IPS DF 4.7 (cell line): ENCODE measurements around the gene CDR2L.

ENCODE experiments used
- DNase-seq: peaks from one replicate; pipeline ENCODE4 v3.0.0-alpha.2; 2013; ENCODE audit warnings: low spot score; ENCODE audit errors: extremely low read depth

Gene CDR2L

GRCh38 chr17:74987418-74987908 is at the start of gene CDR2L:
Gene CDR2L (plus strand): TSS chr17:74987632. CDS start chr17:74988044, 412 bp downstream.
- no peak for DNase-seq

GRCh38 chr17:74938194-74938950 is 49.1 kb upstream of the CDR2L start:
- DNase-seq: no peak

DNA sequence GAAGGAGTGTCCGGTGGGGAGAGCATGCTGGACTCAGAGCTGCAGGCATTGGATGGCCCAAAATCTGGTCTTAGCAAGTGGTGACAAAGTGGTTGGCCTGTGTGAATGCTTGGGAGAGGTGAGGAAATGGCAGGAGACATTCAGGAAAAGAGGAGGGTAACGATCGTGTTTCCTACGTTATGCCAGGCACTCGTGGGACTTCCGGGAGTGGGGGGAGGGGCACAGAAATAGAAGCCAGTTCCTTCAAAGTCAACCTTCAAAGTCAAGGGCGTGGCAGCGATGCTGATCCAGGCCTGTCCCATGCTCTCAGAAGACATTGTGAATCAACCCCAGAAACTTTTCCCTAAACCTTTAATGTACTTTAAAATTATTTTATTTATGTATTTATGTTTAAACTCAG is 47.9 kb upstream of the CDR2L start:
- DNase-seq: no peak

- no peak for DNase-seq
Measured at GRCh38 chr17:74941128-74941725, 46.2 kb upstream of the CDR2L start.

DNA sequence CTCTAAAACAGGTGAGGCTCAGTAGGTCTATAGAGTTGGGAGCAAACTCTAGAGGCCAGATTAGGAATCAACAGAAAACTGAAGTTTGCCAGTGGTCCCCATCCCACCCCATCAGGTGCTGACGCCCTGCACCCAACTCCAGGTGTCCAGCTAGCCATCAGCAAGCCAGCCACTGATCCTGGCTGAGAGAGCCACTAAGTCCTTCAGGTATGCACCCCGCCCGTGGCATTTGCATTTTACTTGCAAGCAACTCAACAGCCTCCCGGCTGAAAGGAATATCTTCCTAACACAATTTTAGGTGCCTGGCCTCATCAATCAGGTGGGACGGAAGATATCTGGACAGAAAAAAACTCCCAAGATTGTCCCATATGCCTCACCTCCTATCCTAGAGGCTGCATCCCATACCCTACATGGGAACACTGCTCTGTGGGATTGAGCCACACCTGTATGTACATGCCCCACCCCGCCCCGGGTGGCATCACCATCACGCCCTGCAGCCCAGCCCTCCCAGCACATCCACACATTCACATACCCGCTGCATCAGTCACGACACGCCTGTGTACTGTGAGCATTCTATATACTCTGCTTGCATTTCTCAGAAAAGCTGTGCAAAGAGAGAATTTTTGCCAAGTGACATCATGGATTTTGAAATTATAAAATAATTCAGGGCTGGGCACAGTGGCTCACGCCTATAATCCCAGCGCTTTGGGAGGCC is 43.5 kb upstream of the CDR2L start:
- DNase-seq: no peak

DNA sequence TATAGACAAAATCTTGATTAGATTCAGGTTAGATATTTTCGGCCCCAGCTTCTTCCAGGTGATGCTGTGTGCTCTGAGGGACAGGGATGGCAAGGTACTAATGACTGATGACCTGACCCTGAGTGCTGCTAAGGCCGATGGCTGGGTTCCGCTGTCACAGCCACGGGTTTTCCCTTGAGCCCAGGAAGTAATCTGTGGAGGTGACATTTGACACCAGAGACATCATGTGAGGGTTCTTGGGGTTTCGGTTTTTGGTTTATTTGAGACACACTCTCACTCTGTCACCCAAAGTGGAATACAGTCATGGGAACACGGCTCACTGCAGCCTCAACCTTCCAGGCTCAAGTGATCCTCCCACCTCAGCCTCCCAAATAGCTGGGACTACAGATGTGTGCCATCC is 41.9 kb upstream of the CDR2L start:
- DNase-seq: no peak

- DNase-seq: no peak
Measured at GRCh38 chr17:74946641-74947040, 40.8 kb upstream of the CDR2L start.

DNA sequence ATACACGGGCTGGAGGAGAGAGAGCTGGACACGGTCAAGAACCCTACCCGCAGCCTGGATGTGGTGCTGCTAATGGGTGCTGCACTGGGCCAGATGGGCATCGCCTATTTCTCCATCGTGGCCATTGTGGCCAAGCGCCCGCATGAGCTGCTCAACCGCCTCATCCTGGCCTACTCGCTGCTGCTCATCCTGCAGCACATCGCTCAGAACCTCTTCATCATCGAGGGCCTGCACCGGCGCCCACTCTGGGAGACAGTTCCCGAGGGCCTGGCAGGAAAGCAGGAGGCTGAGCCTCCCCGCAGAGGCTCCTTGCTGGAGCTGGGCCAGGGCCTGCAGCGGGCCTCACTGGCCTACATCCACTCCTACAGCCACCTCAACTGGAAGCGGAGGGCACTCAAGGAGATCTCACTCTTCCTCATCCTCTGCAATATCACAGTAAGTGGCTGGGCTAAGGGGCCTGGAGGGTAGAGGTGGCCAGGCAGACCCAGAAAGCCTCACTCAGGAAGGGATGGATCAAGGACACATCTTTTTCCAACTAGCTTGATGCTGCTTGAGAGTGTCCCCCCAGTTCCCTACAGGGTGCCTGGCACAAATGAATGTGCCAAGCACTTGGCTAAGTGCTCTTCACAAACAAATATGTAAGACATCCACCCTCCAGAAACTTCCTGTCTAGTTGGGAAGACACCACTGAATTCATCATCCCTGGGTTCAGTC is 40.2 kb upstream of the CDR2L start:
- no peak for DNase-seq

DNA sequence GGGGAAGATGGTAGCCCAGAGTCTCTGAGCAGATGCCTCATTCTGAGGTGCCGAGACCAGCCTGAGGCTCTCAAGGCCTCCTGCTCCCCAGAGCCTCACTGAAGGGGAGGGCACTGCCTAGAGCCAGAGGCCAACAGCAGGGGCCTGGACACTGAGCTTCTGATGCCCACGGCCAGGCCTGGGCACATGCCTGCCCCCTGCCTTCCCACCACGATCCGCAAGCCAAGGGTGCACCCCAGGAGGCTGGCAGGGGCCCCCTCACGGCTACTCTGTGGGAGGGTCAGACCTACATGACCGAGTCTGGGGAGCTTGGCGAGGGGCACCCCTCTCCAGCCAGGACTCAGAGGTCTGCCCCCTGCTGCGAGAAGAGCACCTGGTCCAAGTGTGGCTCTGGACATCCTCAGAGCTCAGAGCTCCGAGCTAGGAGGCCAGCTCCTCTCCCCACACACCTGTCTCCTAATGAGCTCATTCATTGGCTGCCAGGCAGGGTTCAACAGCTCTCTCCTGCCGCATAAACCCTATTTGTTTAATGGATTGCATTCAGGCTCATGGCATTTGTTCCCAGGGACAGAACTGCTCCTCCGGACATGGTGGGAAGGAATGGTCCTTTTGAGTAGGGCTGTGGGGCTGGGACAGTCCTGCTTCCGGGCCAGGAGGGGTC is 37.8 kb upstream of the CDR2L start:
- DNase-seq: no peak

GRCh38 chr17:74950207-74950606 is 37.2 kb upstream of the CDR2L start:
- DNase-seq: no peak

- no peak for DNase-seq
Measured at GRCh38 chr17:74951065-74951464, 36.4 kb upstream of the CDR2L start.

DNA sequence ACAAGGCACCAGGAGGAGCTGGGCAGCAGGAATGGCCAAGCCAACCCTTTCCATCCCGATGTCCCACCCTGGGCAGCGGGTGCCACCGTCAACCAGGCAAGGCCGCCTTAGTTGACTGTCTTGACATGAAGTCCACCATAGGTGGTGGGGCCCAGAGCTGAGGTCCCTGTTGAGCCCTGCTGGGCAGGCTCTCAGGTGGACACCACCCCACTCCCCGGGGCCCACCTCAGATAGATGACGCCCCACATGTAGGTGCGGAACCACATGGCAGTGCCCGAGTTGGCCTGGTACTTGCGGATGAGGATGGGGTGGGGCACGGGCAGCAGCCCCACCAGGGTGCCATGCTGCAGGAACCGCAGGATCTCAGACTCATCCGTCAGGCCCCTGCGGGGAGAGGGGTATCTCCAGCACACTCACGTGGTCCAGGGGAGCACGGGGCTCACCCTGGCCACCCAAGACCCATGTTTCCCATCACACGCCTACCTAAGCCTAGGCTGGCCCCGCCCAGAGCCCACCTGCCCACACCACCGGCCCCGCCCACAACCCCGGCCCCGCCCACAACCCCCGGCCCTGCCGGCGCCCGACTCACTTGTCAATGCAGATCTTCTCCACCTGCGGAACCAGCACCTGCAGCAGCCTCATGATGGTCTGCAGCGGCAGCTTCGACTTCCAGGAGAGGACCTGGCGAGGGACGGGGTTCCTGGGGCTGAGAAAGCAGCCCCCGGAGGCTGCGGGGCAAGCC is 35.6 kb upstream of the CDR2L start:
- DNase-seq: no peak

GRCh38 chr17:74952431-74953133 is 34.9 kb upstream of the CDR2L start:
- no peak for DNase-seq

GRCh38 chr17:74953134-74953687 is 34.2 kb upstream of the CDR2L start:
- no peak for DNase-seq

DNA sequence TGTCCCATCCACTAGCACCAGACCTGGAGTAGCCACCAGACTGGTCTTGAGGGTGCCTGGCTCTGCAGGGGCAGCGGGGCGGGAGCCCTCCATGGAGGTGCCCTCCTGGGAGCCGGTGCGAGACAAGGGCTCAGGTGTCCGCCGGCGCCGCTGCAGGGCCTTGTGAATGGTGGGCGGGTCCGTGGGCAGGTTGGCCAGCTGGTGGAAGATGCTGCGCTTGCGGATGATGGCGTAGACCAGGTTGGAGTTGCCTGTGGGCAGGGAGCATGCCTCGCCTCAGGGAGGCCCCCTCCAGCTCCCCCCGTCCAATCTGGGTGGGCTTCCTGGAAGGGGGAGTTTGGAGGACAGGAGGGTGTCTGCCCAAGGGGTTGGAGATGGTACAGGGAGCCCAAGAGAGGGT is 33.3 kb upstream of the CDR2L start:
- DNase-seq: no peak

- DNase-seq: no peak
Measured at GRCh38 chr17:74954665-74955421, 32.6 kb upstream of the CDR2L start.

- no peak for DNase-seq
Measured at GRCh38 chr17:74956093-74956492, 31.3 kb upstream of the CDR2L start.

- DNase-seq: no peak
Measured at GRCh38 chr17:74957935-74958740, 29.3 kb upstream of the CDR2L start.
